ENCODE data around the gene FAM156A.
A peak's percentile ranks its signal among the peaks of the same experiment; 100 is the strongest.
"Not testable (repeated sequence)": the region's sequence is repeated elsewhere in the genome, so short reads cannot be mapped to it uniquely, and the experiment has no call there.

FAM156A gene

DNA sequence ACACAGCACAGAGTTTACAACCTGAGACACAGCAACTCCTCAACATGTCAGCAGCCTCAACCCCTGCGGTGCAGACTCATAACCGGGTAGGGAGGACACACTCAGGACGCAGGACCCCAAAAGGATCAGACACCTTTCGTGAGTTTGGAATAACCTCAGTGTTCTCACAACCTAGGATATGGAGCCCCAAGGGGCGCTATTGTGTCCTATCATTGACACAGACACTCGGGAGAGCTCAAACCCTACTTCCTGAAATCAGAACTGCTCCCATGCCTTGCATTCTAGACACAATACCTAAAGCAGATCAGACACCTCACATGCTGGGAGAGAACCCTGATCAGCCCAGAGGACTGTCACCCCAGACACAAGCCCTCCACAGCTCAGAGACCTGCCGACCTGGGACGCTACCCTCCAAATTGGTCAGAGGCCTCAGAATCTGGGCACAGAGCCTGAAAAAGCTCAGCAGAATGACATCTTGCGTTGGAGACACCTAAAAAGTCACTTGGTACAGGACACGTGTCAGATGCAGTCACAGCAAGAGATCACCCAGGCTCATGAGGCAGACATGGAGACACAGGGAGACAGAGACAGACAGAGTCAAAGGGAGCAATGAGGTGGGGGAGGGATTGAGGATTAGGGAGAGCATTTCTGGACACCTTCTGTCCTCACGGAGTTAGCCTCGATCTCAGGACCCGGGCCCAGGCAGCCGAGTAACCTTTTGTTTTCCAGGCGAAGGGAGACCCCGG, 8.8 kb upstream of the FAM156A start:
- DNase-seq: not testable (repeated sequence)

DNA sequence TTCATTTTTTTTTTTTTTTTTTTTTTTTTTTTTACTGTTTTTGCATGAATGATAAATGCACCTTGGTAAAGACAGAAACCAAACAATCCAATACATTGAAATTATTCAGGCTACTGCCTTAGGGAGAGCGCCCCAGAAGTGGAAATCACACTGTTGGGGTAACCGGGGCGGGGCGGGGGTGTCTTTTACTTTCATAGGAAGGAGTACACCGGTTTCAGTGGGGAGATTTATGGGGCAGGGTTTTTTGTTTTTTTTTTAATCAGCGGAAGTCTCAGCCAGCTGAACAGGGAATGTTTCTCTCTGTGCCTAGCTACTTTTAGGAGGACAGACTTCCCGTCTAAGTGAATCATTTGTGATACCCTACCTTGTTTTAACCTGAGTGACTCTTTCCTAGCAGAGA, 643 bp upstream of the FAM156A start:
- not testable (repeated sequence) for DNase-seq

DNA sequence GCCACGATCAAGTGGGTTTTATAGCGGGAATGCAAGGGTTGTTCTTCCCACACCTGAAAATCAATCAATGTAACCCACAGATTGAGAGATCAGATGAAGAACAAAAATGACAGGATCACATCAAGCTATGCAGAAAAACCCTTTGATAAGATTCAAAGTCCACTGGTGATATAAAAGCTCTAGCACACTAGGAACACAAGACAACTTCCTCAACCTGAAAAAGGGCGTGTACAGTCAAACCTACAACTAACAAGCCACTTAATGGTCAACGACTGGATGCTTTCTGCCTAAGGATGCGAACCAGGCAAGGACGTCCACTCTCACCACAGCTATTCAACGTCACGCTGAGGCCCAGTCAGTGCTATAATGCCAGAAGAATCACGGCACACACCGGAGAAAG, 8.4 kb downstream of the FAM156A start:
- DNase-seq: not testable (repeated sequence)

- DNase-seq: not testable (repeated sequence)
These were observed 9.0 kb downstream of the FAM156A start for GRCh38 chrX:52949325-52949724.

DNA sequence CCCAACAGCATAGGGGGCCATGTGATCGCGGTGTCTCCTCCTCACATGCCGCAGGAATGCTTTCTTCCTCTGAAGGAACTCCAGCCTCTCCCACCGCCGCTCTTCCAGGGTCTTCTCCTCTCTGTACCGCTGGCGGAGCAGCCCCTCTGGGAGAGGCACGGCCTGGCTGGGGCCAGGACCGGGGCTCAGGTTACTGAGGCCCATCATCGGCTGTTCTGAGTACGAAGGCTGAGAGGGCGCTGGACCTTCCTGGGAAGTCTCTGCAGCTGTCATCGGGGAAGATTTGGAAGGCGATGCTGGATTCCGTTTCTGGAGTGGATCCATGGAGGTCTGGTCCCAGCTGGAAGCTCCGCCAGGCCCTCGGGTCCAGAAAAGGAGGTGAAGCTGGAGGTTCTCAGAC, 10.1 kb downstream of the FAM156A start:
- DNase-seq: not testable (repeated sequence)

DNA sequence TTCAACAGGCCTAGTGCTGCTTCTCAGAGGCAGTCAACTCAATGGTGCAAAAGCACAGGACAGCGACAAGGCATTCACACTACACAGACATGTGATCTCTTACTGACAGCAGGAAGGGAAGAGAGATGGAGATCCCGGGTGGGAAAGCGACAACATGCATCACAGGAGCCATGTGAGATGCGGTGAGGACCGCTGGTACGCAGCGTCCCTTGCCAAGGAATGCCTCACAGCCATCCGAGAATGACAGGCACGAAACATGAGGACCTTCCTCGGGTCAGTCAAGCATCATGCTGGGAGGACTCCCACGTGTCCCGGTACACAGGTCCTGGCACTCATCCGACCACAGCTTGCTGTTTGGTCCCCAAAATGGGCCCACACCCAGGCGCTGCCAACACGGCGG, 10.8 kb downstream of the FAM156A start:
- DNase-seq: not testable (repeated sequence)

DNA sequence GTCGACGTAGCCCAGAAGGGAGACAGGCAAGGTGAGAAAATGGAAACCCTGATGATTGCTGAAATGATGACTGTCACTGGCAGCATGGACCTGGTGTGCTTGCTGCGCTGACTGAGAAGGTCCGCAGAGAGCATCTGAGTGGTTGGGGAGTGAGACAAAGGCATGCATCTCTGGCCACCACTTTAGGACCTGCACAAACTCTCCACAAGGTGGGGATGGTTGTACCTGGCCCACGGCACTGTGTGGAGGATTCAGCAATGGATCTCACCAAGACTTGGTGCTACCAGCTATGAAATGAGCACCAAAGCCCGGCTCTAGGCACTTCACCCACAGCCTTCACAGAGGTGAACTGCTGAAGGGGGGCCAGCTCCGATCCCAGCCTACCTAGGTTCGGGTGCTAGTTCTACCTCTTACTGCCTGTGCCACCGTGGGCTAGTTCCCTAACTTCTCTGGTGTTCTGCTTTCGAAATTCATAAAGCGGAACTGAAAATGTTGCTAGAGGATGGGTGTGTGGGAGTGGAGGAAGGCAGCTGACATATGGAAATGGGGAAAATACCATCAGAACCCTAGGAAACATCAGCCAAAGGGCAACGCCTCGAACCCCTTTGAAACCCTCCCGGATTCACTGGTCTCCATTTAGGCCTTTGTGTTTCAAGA, 12.4 kb downstream of the FAM156A start:
- DNase-seq: not testable (repeated sequence)

DNA sequence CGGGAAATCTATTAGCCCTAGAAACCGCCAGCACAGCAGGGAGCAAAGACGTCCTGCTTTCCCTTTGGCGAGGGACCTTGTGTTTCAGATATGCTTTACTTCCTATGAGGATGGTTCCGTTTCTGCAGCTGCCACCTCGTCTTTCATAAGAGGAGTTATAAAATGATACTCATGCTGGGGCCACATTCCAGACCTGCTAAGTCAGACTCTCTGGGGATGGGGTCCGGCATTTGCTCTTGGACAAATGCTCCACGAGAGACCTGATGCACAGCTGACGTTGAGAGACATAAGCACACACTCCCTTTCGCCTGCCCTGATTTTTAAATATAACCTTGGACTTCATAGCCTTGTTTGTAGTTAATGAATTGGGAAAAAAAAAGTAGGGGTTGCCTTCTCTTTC, 16.6 kb downstream of the FAM156A start:
- DNase-seq: not testable (repeated sequence)

DNA sequence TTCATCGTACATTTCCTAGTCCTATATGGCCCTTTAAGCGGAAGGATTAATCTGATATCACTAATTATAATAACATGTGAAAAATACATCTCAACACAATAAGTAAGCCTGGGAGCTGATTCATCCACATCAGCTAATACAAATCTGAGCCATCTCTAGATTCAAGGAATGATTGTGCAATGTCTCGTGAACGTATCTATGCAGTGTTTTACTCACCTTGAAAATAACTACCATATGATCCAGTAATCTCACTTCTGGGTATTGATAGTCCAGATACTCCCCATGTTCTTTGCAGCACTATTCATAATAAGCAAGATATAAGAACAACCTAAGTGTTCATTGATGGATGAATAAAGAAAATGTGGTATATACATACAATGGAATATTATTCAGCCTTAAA, 17.6 kb downstream of the FAM156A start:
- not testable (repeated sequence) for DNase-seq

DNA sequence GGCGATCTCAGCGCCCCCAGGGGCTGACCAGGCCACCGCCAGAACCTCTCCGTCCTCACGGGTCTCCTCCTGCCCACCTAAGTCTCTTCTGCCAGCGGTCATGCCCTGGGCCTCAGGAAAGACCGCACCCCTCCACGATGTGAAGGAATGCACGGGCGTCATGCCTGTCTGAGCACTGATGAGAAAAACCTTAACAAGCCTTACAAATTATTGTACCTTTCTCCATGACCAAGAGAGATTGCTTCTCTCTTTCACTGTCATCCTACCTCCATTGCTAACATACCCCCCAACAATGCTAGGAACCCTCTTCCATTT, 22.9 kb downstream of the FAM156A start:
- not testable (repeated sequence) for DNase-seq

DNA sequence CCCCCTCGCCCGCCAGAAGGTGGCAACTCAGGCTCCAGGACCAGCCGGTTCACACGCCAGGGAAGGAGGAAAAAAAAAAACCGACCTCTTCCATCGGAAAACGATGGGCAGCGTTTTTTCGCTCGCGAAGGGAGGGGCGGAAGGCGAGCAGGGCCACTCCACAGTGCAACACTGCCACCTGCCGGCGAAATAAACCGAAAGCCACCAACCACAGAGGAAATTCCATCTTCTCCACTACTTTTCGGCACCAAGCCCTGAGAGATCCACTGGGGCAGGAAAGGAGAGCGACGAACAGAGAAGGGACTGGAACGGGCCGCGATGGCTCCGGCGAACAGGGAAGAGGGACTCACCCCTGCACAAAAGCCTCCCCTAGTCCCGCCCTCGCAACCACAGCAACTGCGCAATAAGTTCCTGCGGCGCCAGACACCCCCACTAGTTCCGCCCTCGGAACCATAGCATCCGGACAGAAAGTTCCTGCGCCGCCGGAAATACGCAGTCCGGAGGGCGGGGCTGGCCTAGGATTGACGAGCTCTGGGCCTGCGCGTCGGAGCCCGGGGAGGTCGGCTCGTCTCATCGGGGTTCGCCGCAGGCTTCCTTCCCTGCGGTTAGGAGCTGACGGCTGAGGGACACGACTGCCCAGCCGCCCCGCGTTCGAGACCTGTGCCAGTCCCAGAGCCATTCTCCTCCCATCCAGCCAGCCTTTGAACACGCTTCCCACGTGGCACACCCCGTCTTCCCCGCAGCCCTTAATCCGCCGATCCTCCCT, 23.4 kb downstream of the FAM156A start:
- DNase-seq: peak; percentile 94

DNA sequence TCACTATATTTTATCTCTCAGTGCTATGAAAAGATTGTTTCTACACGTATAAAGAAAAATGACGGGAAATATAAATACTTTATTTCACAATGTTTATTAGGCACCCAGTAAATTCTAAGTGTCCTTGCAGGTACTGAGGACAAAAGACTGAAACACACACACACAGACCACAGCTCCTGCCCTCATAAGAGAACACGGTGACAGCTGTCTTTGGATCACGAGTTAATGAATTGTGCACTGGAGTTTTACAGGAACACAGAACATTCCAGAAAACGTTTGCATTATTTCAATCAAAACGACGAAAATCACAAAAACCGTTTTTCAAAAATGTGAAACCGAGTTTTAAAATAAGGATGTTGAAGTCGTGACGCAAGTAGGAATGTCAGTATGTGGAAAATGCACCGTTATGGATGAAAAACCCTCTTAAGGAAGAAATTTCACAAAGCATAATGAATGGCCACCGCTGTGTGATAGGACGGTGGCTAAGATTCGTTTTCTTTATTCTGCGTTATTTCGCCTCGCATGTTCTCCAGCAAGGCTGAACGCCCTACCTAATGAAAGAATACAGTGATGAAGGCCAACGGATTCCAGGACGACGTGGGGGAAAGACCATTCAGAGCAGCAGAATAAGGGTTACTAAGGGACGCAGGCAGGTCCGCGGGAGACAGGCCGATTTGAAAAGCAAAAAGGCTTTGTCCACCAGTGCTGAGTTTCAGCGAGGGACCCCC, 24.2 kb downstream of the FAM156A start:
- DNase-seq: no peak

GRCh38 chrX:52933213-52933612, 25.1 kb downstream of the FAM156A start:
- DNase-seq: no peak

DNA sequence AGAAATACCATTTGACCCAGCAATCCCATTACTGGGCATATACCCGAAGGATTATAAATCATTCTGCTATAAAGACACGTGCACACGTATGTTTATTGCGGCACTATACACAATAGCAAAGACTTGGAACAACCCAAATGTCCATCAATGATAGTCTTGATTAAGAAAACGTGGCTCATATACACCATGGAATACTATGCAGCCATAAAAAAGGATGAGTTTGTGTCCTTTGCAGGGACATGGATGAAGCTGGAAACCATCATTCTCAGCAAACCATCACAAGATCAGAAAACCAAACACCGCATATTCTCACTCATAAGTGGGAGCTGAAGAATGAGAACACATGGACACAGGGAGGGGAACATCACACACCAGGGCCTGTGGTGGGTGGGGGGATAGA, 28.1 kb downstream of the FAM156A start:
- not testable (repeated sequence) for DNase-seq

- peak; percentile 70 for DNase-seq
These were observed 34.5 kb downstream of the FAM156A start for GRCh38 chrX:52923781-52924241.

DNA sequence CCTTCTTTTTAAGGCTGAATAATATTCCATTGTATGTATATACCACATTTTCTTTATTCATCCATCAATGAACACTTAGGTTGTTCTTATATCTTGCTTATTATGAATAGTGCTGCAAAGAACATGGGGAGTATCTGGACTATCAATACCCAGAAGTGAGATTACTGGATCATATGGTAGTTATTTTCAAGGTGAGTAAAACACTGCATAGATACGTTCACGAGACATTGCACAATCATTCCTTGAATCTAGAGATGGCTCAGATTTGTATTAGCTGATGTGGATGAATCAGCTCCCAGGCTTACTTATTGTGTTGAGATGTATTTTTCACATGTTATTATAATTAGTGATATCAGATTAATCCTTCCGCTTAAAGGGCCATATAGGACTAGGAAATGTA, 43.6 kb downstream of the FAM156A start:
- not testable (repeated sequence) for DNase-seq

GRCh38 chrX:52913681-52914080, 44.6 kb downstream of the FAM156A start:
- not testable (repeated sequence) for DNase-seq

DNA sequence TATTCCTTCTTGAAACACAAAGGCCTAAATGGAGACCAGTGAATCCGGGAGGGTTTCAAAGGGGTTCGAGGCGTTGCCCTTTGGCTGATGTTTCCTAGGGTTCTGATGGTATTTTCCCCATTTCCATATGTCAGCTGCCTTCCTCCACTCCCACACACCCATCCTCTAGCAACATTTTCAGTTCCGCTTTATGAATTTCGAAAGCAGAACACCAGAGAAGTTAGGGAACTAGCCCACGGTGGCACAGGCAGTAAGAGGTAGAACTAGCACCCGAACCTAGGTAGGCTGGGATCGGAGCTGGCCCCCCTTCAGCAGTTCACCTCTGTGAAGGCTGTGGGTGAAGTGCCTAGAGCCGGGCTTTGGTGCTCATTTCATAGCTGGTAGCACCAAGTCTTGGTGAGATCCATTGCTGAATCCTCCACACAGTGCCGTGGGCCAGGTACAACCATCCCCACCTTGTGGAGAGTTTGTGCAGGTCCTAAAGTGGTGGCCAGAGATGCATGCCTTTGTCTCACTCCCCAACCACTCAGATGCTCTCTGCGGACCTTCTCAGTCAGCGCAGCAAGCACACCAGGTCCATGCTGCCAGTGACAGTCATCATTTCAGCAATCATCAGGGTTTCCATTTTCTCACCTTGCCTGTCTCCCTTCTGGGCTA, 48.9 kb downstream of the FAM156A start:
- not testable (repeated sequence) for DNase-seq

DNA sequence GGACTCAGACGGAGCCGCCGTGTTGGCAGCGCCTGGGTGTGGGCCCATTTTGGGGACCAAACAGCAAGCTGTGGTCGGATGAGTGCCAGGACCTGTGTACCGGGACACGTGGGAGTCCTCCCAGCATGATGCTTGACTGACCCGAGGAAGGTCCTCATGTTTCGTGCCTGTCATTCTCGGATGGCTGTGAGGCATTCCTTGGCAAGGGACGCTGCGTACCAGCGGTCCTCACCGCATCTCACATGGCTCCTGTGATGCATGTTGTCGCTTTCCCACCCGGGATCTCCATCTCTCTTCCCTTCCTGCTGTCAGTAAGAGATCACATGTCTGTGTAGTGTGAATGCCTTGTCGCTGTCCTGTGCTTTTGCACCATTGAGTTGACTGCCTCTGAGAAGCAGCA, 50.4 kb downstream of the FAM156A start:
- not testable (repeated sequence) for DNase-seq

- DNase-seq: not testable (repeated sequence)
These were observed 51.2 kb downstream of the FAM156A start for GRCh38 chrX:52907137-52907536.

DNA sequence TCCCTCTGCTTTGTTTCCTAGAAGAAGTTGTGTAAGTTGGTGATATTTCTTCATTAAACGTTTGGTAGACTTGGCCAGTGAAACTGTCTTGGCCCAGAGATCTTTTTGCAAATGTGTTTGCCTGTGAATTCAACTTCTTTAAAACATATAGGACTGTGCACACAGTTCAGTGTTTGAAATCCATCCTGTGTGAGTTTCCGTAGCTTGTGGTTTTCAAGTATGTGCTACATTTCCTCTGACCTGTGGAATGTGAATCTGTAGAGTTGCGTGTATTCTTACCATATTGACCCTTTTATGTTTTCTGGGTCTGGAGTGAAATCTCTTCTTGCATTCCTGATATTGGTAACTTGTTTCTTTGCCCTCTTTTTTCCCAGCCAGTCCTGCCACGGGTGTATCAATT, 52.2 kb downstream of the FAM156A start:
- DNase-seq: not testable (repeated sequence)

DNA sequence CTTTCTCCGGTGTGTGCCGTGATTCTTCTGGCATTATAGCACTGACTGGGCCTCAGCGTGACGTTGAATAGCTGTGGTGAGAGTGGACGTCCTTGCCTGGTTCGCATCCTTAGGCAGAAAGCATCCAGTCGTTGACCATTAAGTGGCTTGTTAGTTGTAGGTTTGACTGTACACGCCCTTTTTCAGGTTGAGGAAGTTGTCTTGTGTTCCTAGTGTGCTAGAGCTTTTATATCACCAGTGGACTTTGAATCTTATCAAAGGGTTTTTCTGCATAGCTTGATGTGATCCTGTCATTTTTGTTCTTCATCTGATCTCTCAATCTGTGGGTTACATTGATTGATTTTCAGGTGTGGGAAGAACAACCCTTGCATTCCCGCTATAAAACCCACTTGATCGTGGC, 52.8 kb downstream of the FAM156A start:
- not testable (repeated sequence) for DNase-seq

All from fibroblast of skin of back (primary cell).